WTC11 (cell line): ENCODE results near the gene NSUN4. TPM values are rescaled to one million over a fixed set of nuclear protein-coding genes. Genes with fewer than 3 reads are reported as not detected.
A peak's percentile ranks its signal among the peaks of the same experiment; 100 is the strongest.

Source experiments
- ATAC-seq: fragments of 200-7000 bp; cut with Tn5 transposase; 2 replicates; pipeline ENCODE4 v1.10.0; 2021; ENCODE audit warnings: mild to moderate bottlenecking, moderate library complexity
- CTCF ChIA-PET: fragments of 300-600 bp; sonication (Branson Sonifier 250); formaldehyde crosslinking; loops from one replicate; lab custom pipeline; 2021; ENCODE audit warnings: antibody characterized with exemption; lab: Charles Lee
- POLR2A ChIA-PET: fragments of 350-600 bp; sonication (Branson Sonifier 250); formaldehyde crosslinking; loops from one replicate; lab custom pipeline; 2021; ENCODE audit warnings: antibody characterized with exemption; lab: Charles Lee
- DNase-seq: peaks from one replicate; pipeline ENCODE4 v3.0.0; 2021; ENCODE audit warnings: low spot score
- H3K27ac Mint-ChIP-seq: 2 replicates; pipeline ENCODE4 v1.8.0; 2021; ENCODE audit warnings: mixed read lengths
- H3K27me3 Mint-ChIP-seq: 2 replicates; pipeline ENCODE4 v1.8.0; 2021; ENCODE audit warnings: low read depth, mild to moderate bottlenecking, moderate library complexity, mixed read lengths
- H3K36me3 Mint-ChIP-seq: 2 replicates; pipeline ENCODE4 v1.8.0; 2021; ENCODE audit warnings: mixed read lengths
- H3K4me1 Mint-ChIP-seq: 2 replicates; pipeline ENCODE4 v1.8.0; 2022; ENCODE audit warnings: mixed read lengths
- H3K4me3 Mint-ChIP-seq: 2 replicates; pipeline ENCODE4 v1.8.0; 2021; ENCODE audit warnings: mild to moderate bottlenecking, moderate library complexity, mixed read lengths
- H3K9me3 Mint-ChIP-seq: 2 replicates; pipeline ENCODE4 v1.8.0; 2021; ENCODE audit warnings: mixed read lengths
- EMX1 ChIP-seq: fragments of 250-450 bp; sonication (Bioruptor Pico); IDR thresholded peaks from 2 replicates; pipeline ENCODE4 v1.8.0; 2021; ENCODE audit warnings: mild to moderate bottlenecking
- JUN ChIP-seq: sonication (generic); formaldehyde crosslinking; IDR thresholded peaks from 2 replicates; pipeline ENCODE4 v1.8.0; 2023; ENCODE audit warnings: mild to moderate bottlenecking, missing genetic modification reagents
- NFE2L1 ChIP-seq: sonication (generic); formaldehyde crosslinking; IDR thresholded peaks from 2 replicates; pipeline ENCODE4 v1.8.1; 2023; ENCODE audit warnings: missing genetic modification reagents
- PRRX2 ChIP-seq: fragments of 250-450 bp; sonication (Bioruptor Pico); IDR thresholded peaks from 2 replicates; pipeline ENCODE4 v1.8.0; 2021; ENCODE audit warnings: mild to moderate bottlenecking
- RORB ChIP-seq: fragments of 250-450 bp; sonication (Bioruptor Pico); IDR thresholded peaks from 2 replicates; pipeline ENCODE4 v1.9.0; 2021; ENCODE audit warnings: mild to moderate bottlenecking
- SP1 ChIP-seq: sonication (generic); formaldehyde crosslinking; conservative IDR thresholded peaks from 2 replicates; pipeline ENCODE4 v1.8.1; 2022; ENCODE audit warnings: missing genetic modification reagents
- TCF7 ChIP-seq: sonication (generic); formaldehyde crosslinking; IDR thresholded peaks from 2 replicates; pipeline ENCODE4 v1.8.0; 2022; ENCODE audit warnings: mild to moderate bottlenecking, low read depth, missing genetic modification reagents, moderate library complexity
- TEAD1 ChIP-seq: sonication (generic); formaldehyde crosslinking; IDR thresholded peaks from 2 replicates; pipeline ENCODE4 v1.8.0; 2022; ENCODE audit warnings: mild to moderate bottlenecking, missing genetic modification reagents
- ZNF232 ChIP-seq: sonication (generic); formaldehyde crosslinking; IDR thresholded peaks from 2 replicates; pipeline ENCODE4 v1.8.0; 2022; ENCODE audit warnings: mild to moderate bottlenecking, missing genetic modification reagents
- ZNF423 ChIP-seq: fragments of 250-450 bp; sonication (Bioruptor Pico); IDR thresholded peaks from 2 replicates; pipeline ENCODE4 v2.1.2; 2022; ENCODE audit warnings: mild to moderate bottlenecking, moderate library complexity
- total RNA-seq: library from RNA; stranded (reverse); gene quantifications from 3 replicates; pipeline ENCODE4 v1.2.3, GENCODE V29; 2021
- TF ChIP-seq, protein P1 (sequence below): fragments of 250-450 bp; sonication (Bioruptor Pico); IDR thresholded peaks from 2 replicates; pipeline ENCODE4 v1.9.0; 2021; ENCODE audit warnings: mild to moderate bottlenecking
- TF ChIP-seq, protein P2 (sequence below): fragments of 250-450 bp; sonication (Bioruptor Pico); IDR thresholded peaks from 2 replicates; pipeline ENCODE4 v1.8.0; 2021; ENCODE audit warnings: mild to moderate bottlenecking
- TF ChIP-seq, protein P3 (sequence below): fragments of 250-450 bp; sonication (Bioruptor Pico); IDR thresholded peaks from 2 replicates; pipeline ENCODE4 v2.1.2; 2022; ENCODE audit warnings: mild to moderate bottlenecking, moderate library complexity
- TF ChIP-seq, protein P4 (sequence below): sonication (generic); formaldehyde crosslinking; IDR thresholded peaks from 2 replicates; pipeline ENCODE4 v1.8.1; 2023; ENCODE audit warnings: mild to moderate bottlenecking, moderate library complexity, missing genetic modification reagents
- TF ChIP-seq, protein P5 (sequence below): sonication (generic); formaldehyde crosslinking; IDR thresholded peaks from 2 replicates; pipeline ENCODE4 v1.8.0; 2023; ENCODE audit warnings: missing genetic modification reagents, mild to moderate bottlenecking, borderline replicate concordance
- TF ChIP-seq, protein P6 (sequence below): sonication (generic); formaldehyde crosslinking; IDR thresholded peaks from 2 replicates; pipeline ENCODE4 v1.8.1; 2023; ENCODE audit warnings: mild to moderate bottlenecking, missing genetic modification reagents, moderate library complexity

Gene NSUN4
- total RNA-seq, 1 experiment from 2014 or later = 22.6 TPM

DNA sequence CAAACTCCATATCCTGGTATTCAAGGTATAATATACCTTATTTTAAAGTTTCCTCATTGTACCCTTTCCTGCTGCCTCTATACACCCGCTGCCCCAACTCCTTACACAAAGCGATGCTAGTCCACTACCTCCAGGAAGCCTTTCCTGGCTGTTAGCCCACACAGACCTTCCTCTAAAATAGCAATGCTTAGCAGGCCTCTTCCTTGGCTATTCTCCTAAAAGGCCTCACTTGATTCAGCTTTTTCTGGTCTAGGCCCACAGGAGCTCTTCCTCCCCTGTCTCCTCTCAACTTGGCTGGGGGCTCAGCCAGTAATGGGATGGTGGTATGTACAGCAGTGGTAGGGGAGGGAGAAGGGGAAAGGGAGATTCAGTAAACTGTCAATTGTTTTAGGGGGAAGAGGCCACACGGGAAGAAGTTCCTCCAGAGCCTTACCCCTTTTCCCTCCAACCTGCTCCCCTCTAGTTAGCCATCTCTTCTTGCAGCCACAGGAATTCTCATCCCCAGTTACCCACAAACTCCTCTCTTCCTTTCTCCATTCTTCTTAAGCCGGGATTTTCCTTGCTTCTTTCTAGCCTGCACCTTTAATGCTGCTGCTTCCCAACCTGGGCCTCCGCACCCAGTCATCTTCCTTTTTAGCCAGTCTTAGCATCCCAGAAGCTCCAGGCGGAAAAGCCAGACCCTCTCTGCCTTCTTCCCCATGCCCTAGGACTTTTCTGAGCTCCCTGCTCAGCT, 39.8 kb upstream of the NSUN4 start (continued):
- TF ChIP-seq, protein P1, sequence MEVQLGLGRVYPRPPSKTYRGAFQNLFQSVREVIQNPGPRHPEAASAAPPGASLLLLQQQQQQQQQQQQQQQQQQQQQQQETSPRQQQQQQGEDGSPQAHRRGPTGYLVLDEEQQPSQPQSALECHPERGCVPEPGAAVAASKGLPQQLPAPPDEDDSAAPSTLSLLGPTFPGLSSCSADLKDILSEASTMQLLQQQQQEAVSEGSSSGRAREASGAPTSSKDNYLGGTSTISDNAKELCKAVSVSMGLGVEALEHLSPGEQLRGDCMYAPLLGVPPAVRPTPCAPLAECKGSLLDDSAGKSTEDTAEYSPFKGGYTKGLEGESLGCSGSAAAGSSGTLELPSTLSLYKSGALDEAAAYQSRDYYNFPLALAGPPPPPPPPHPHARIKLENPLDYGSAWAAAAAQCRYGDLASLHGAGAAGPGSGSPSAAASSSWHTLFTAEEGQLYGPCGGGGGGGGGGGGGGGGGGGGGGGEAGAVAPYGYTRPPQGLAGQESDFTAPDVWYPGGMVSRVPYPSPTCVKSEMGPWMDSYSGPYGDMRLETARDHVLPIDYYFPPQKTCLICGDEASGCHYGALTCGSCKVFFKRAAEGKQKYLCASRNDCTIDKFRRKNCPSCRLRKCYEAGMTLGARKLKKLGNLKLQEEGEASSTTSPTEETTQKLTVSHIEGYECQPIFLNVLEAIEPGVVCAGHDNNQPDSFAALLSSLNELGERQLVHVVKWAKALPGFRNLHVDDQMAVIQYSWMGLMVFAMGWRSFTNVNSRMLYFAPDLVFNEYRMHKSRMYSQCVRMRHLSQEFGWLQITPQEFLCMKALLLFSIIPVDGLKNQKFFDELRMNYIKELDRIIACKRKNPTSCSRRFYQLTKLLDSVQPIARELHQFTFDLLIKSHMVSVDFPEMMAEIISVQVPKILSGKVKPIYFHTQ (CRISPR knock-in tag) = no peak
- TF ChIP-seq RORB (CRISPR knock-in tag) = no peak
- TF ChIP-seq PRRX2 (CRISPR knock-in tag) = no peak
- TF ChIP-seq TCF7 (CRISPR knock-in tag) = no peak

DNA sequence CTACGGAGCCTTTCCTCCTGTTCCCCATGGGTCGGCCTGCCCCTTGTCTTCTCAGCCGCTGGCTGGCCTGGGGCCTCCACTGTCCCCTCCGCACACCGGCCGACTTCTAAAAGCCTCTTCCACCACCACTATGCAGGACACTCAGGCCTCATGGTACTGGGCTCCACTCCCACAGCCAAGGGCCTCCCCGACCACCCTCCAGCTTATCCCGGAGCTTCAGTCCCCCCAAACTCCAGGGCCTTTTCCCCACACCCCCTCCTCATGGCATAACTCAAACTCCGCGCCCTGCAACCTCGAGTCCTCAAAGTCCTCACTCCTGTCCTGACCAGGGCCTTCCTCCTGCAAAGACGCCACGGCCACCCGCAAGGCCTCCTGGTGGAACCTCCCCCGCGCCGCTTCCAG, 39.2 kb upstream of the NSUN4 start:
- peak overlapping the region; percentile 67 for H3K27ac Mint-ChIP-seq
- CTCF ChIA-PET = interaction anchor here (0.6 to 1.1 kb wide), 3 partner anchors 38 to 47 kb away, joined by 3 to 6 read pairs (median 5); no protein-coding TSS in a partner anchor
- H3K4me1 Mint-ChIP-seq = peaks cover 45% of the 10 kb centered on the region
- peaks cover 27% of the 10 kb centered on the region for H3K36me3 Mint-ChIP-seq
- peak; percentile 1; the same call in 1 of the 2 replicates for ATAC-seq
- H3K9me3 Mint-ChIP-seq = no peaks in the 10 kb centered on the region
- TF ChIP-seq JUN (CRISPR knock-in tag) (no peak), TEAD1 (CRISPR knock-in tag) (0 out of 2 replicates have a peak, but pooled peaks have one; percentile 7)
- TF ChIP-seq, protein P2, sequence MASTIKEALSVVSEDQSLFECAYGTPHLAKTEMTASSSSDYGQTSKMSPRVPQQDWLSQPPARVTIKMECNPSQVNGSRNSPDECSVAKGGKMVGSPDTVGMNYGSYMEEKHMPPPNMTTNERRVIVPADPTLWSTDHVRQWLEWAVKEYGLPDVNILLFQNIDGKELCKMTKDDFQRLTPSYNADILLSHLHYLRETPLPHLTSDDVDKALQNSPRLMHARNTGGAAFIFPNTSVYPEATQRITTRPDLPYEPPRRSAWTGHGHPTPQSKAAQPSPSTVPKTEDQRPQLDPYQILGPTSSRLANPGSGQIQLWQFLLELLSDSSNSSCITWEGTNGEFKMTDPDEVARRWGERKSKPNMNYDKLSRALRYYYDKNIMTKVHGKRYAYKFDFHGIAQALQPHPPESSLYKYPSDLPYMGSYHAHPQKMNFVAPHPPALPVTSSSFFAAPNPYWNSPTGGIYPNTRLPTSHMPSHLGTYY = no peak
- POLR2A ChIA-PET = interaction anchor here (1.1 kb wide), 1 partner anchor 17 kb away, joined by 3 read pairs; no protein-coding TSS in a partner anchor
- H3K4me3 Mint-ChIP-seq = peak overlapping the region; percentile 100
- no peak for DNase-seq
- H3K27me3 Mint-ChIP-seq = no peaks in the 10 kb centered on the region

DNA sequence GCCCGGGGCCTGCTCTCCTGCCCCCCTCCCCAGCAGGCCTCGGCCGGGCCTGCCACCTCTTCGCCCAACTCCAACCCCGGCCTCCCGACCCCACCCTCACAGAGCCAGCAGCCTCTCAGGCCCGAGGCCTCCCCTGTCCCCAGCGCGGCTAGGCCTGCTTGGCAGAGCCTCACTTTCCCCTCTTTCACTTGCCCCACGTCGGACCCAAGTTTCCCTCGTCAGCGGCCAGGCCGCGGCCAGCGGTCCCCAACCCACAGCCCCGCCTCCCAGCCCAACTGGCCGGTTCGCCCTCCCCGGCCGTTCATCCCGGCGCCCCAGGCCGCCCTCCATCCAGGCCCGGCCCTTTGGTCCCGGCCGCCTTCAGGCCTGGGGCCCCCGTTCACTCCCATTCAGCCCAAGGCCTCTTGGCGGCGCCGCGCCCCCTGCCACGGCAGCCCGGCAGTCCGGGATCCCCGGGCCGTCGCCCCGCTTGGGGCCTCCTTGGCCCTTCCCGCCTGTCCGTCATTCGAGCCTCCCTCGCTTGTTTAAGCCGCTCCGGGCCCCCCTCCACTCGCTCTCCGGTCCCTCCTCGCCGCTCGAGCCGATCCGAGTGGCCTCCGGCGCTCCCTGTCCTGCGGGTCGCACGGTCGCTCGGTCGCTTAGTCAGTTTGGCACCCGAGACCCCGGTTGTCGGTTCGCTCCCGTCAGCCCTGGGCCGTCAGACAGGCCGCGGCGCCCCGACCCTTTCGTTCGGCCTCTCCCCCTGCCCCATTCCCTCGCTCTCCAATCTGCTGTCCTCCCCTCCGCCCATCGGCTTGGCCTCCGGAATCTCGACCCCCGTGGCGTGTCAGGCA, 38.6 kb upstream of the NSUN4 start:
- POLR2A ChIA-PET = interaction anchor here (1.3 to 2.5 kb wide), 2 partner anchors 38 to 46 kb away, joined by 5 to 13 read pairs; partner anchors contain the start of gene NSUN4
- TF ChIP-seq ZNF232 (CRISPR knock-in tag) (no peak), SP1 (0 out of 2 replicates have a peak, but pooled peaks have one; percentile 43), EMX1 (CRISPR knock-in tag) (no peak), ZNF423 (CRISPR knock-in tag) (peak; percentile 55; the same call in 1 of the 2 replicates), NFE2L1 (CRISPR knock-in tag) (no peak)
- TF ChIP-seq, protein P3, sequence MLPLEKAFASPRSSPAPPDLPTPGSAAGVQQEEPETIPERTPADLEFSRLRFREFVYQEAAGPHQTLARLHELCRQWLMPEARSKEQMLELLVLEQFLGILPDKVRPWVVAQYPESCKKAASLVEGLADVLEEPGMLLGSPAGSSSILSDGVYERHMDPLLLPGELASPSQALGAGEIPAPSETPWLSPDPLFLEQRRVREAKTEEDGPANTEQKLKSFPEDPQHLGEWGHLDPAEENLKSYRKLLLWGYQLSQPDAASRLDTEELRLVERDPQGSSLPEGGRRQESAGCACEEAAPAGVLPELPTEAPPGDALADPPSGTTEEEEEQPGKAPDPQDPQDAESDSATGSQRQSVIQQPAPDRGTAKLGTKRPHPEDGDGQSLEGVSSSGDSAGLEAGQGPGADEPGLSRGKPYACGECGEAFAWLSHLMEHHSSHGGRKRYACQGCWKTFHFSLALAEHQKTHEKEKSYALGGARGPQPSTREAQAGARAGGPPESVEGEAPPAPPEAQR = no peak
- TF ChIP-seq, protein P4, sequence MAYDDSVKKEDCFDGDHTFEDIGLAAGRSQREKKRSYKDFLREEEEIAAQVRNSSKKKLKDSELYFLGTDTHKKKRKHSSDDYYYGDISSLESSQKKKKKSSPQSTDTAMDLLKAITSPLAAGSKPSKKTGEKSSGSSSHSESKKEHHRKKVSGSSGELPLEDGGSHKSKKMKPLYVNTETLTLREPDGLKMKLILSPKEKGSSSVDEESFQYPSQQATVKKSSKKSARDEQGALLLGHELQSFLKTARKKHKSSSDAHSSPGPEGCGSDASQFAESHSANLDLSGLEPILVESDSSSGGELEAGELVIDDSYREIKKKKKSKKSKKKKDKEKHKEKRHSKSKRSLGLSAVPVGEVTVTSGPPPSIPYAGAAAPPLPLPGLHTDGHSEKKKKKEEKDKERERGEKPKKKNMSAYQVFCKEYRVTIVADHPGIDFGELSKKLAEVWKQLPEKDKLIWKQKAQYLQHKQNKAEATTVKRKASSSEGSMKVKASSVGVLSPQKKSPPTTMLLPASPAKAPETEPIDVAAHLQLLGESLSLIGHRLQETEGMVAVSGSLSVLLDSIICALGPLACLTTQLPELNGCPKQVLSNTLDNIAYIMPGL (CRISPR knock-in tag) = peak; percentile 91
- TF ChIP-seq, protein P5, sequence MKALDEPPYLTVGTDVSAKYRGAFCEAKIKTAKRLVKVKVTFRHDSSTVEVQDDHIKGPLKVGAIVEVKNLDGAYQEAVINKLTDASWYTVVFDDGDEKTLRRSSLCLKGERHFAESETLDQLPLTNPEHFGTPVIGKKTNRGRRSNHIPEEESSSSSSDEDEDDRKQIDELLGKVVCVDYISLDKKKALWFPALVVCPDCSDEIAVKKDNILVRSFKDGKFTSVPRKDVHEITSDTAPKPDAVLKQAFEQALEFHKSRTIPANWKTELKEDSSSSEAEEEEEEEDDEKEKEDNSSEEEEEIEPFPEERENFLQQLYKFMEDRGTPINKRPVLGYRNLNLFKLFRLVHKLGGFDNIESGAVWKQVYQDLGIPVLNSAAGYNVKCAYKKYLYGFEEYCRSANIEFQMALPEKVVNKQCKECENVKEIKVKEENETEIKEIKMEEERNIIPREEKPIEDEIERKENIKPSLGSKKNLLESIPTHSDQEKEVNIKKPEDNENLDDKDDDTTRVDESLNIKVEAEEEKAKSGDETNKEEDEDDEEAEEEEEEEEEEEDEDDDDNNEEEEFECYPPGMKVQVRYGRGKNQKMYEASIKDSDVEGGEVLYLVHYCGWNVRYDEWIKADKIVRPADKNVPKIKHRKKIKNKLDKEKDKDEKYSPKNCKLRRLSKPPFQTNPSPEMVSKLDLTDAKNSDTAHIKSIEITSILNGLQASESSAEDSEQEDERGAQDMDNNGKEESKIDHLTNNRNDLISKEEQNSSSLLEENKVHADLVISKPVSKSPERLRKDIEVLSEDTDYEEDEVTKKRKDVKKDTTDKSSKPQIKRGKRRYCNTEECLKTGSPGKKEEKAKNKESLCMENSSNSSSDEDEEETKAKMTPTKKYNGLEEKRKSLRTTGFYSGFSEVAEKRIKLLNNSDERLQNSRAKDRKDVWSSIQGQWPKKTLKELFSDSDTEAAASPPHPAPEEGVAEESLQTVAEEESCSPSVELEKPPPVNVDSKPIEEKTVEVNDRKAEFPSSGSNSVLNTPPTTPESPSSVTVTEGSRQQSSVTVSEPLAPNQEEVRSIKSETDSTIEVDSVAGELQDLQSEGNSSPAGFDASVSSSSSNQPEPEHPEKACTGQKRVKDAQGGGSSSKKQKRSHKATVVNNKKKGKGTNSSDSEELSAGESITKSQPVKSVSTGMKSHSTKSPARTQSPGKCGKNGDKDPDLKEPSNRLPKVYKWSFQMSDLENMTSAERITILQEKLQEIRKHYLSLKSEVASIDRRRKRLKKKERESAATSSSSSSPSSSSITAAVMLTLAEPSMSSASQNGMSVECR (CRISPR knock-in tag) = 0 out of 2 replicates have a peak, but pooled peaks have one; percentile 8
- TF ChIP-seq, protein P6, sequence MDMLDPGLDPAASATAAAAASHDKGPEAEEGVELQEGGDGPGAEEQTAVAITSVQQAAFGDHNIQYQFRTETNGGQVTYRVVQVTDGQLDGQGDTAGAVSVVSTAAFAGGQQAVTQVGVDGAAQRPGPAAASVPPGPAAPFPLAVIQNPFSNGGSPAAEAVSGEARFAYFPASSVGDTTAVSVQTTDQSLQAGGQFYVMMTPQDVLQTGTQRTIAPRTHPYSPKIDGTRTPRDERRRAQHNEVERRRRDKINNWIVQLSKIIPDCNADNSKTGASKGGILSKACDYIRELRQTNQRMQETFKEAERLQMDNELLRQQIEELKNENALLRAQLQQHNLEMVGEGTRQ (CRISPR knock-in tag) = no peak

More for the DNA sequence above, 38.6 kb upstream of the NSUN4 start:
- H3K4me1 Mint-ChIP-seq = peaks cover 51% of the 10 kb centered on the region
- peaks cover 21% of the 10 kb centered on the region for H3K36me3 Mint-ChIP-seq
- H3K9me3 Mint-ChIP-seq = no peaks in the 10 kb centered on the region
- DNase-seq = peak; percentile 63
- no peaks in the 10 kb centered on the region for H3K27me3 Mint-ChIP-seq
- peak; percentile 20 for ATAC-seq
- peak overlapping the region; percentile 100 for H3K4me3 Mint-ChIP-seq
- no peak overlapping the region for H3K27ac Mint-ChIP-seq
- CTCF ChIA-PET = interaction anchor here (0.8 to 2.3 kb wide), 5 partner anchors 38 to 55 kb away, joined by 3 to 8 read pairs (median 5); partner anchors contain the start of genes NSUN4 and RAD54L
